ENCODE data around the gene AIP. TPM values are rescaled to one million over a fixed set of nuclear protein-coding genes. Genes with fewer than 3 reads are reported as not detected.

The AIP gene
- total and polyA plus RNA-seq, 2 donors (not counting 3 experiments of a cell fraction or from before 2014, with no cell fraction given), result 46.3 to 114 TPM

DNA sequence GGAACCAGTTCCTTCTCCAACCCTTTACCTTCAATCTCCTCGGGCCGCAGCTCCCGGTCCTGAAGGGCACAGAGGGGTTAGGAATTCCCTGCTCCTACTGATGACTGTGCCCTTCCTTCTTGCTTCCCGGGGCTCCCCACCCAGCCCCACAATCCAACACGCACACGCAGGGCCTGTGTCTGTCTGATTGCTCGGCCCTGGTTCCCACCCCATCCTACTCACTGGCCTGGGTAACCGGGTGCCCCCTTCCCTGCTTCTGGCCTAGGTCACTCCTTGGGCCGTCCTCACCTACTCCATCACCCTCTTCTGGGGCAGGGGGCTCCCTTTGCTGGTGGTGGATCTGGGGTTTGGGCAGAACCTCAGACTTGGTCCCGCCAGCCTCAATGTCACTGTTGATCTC, 39.1 kb downstream of the AIP start:
- no peaks in the 10 kb centered on the region for H3K9me1 ChIP-seq (replicated peaks; ENCODE audit: control insufficient read depth, extremely low read depth, insufficient read depth, low read length)
- no peak overlapping the region for H3K27ac ChIP-seq (ENCODE audit: insufficient read depth, low read depth, low read length)
- POLR2A ChIA-PET, result no interaction called here
- no peaks in the 10 kb centered on the region for H3K4me1 ChIP-seq (ENCODE audit: control insufficient read depth, extremely low read depth, insufficient read depth, low read length)
- no peak overlapping the region for H2AFZ ChIP-seq (ENCODE audit: low read depth, low read length)
- no peak overlapping the region for H3K4me2 ChIP-seq (ENCODE audit: insufficient read depth, low read length)
- H3K79me2 ChIP-seq (ENCODE audit: control insufficient read depth, insufficient read depth, low read length), result no peaks in the 10 kb centered on the region
- H4K20me1 ChIP-seq (replicated peaks; ENCODE audit: control insufficient read depth, extremely low read depth, insufficient read depth, low read length), result no peaks in the 10 kb centered on the region
- no peak overlapping the region for H3K9ac ChIP-seq (replicated peaks; ENCODE audit: extremely low read depth, insufficient read depth, low read length)
- H3K9me3 ChIP-seq (replicated peaks; ENCODE audit: control insufficient read depth, insufficient read depth, low read length), result no peaks in the 10 kb centered on the region
- dilution Hi-C loops (cut with MboI; ENCODE audit: extremely low pct_ligation_motif_present, low sequenced_read_pairs), result no loop called here
- TF ChIP-seq MYC (IDR thresholded peaks at IDR 0.05; ENCODE audit: low read depth, low read length) (no peak), FOS (IDR thresholded peaks at IDR 0.05; ENCODE audit: borderline replicate concordance, insufficient read depth, low read length) (no peak), EZH2 (IDR thresholded peaks at IDR 0.05; ENCODE audit: borderline replicate concordance, low read depth, low read length, severe bottlenecking) (no peak), POLR2AphosphoS5 (IDR thresholded peaks at IDR 0.05; ENCODE audit: insufficient read depth, low read depth, low read length) (no peak), JUN (IDR thresholded peaks at IDR 0.05; ENCODE audit: borderline replicate concordance, insufficient read depth, insufficient read length, low read depth) (no peak), MAX (IDR thresholded peaks at IDR 0.05; ENCODE audit: insufficient read depth, insufficient read length) (no peak), POLR2A (IDR thresholded peaks at IDR 0.05; ENCODE audit: low read depth, low read length) (no peak), GATA2 (IDR thresholded peaks at IDR 0.05; ENCODE audit: insufficient read depth, insufficient read length, low read depth, low read length) (no peak)
- TF ChIP-seq, protein P1, sequence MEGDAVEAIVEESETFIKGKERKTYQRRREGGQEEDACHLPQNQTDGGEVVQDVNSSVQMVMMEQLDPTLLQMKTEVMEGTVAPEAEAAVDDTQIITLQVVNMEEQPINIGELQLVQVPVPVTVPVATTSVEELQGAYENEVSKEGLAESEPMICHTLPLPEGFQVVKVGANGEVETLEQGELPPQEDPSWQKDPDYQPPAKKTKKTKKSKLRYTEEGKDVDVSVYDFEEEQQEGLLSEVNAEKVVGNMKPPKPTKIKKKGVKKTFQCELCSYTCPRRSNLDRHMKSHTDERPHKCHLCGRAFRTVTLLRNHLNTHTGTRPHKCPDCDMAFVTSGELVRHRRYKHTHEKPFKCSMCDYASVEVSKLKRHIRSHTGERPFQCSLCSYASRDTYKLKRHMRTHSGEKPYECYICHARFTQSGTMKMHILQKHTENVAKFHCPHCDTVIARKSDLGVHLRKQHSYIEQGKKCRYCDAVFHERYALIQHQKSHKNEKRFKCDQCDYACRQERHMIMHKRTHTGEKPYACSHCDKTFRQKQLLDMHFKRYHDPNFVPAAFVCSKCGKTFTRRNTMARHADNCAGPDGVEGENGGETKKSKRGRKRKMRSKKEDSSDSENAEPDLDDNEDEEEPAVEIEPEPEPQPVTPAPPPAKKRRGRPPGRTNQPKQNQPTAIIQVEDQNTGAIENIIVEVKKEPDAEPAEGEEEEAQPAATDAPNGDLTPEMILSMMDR (IDR thresholded peaks at IDR 0.05; ENCODE audit: extremely low read depth in 1 of 2, insufficient read depth in 1 of 2, low read depth in 1 of 2, low read length in 2 of 2), result no peak
- CTCF ChIA-PET, result interaction anchor here (0.7 kb wide), 1 partner anchor 50 kb away, joined by 3 read pairs; no protein-coding TSS in a partner anchor
- H3K4me3 ChIP-seq (replicated peaks in 1 of 3; ENCODE audit: insufficient read depth in 1 of 3, low read depth in 1 of 3, low read length in 3 of 3), result no peak overlapping the region
- BruUV-seq (replicated peaks), result no TSS peak
- FAIRE-seq (no peak), DNase-seq (ENCODE audit: low read depth, low spot score) (no peak)
- H3K27me3 ChIP-seq (ENCODE audit: control insufficient read depth in 2 of 2, insufficient read depth in 2 of 2, low read length in 2 of 2), result peaks cover 0 to 3% of the 10 kb centered on the region in 2 experiments
- H3K36me3 ChIP-seq (ENCODE audit: control insufficient read depth in 2 of 2, extremely low read depth in 1 of 2, insufficient read depth in 2 of 2, low read length in 2 of 2), result no peaks in the 10 kb centered on the region
- intact Hi-C loops (cut with micrococcal nuclease), result no loop called here

All from endothelial cell of umbilical vein (primary cell).